Measurements from ENCODE around the gene EML4.
A peak's percentile ranks its signal among the peaks of the same experiment; 100 is the strongest.

The EML4 gene

DNA sequence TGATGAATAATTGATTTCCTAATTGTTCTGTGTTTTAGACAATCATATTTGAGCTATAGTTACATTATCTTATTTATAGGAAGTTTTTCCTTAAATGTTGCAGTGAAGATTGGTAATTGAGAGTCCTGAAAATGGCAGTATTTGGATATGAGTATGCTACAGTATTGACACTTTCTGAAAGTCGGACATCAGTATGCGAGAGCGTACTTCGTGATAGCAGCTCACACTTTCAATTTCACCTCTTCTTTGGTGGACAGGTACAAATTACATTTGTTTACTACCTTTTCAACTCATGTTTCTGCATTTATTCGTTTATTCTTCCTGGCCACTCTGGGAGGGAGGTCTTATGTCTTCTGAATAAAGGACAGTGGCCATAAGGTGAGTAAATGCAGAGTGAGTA is 38.7 kb downstream of the EML4 start:
- no peak overlapping the region for H3K4me3 ChIP-seq (ENCODE audit: control insufficient read depth, low read depth, low read length)
- TF ChIP-seq, protein P1, sequence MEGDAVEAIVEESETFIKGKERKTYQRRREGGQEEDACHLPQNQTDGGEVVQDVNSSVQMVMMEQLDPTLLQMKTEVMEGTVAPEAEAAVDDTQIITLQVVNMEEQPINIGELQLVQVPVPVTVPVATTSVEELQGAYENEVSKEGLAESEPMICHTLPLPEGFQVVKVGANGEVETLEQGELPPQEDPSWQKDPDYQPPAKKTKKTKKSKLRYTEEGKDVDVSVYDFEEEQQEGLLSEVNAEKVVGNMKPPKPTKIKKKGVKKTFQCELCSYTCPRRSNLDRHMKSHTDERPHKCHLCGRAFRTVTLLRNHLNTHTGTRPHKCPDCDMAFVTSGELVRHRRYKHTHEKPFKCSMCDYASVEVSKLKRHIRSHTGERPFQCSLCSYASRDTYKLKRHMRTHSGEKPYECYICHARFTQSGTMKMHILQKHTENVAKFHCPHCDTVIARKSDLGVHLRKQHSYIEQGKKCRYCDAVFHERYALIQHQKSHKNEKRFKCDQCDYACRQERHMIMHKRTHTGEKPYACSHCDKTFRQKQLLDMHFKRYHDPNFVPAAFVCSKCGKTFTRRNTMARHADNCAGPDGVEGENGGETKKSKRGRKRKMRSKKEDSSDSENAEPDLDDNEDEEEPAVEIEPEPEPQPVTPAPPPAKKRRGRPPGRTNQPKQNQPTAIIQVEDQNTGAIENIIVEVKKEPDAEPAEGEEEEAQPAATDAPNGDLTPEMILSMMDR (conservative IDR thresholded peaks at IDR 0.05; ENCODE audit: control insufficient read depth, insufficient read depth, low read depth, low read length), result no peak
- DNase-seq (ENCODE audit: low read depth), result no peak

DNA sequence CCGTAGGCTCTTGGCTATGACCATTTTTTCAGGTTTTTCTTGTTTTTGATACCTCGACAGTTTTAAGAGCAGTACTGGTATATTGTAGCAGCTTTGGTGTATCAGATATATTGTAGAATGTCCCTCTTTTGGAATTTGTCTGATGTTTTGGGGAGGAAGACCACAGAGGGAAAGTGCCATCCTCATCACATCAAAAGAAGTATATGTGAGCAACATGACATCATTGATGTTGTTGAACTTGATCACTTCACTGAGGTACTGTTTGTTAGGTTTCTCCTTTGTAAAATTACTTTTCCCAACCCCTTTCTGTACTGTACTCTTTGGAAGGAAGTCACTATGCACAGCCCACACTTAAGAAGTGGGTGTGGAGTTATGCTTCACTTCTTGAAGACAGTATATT is 41.0 kb downstream of the EML4 start:
- no peak for DNase-seq (ENCODE audit: low read depth)
- TF ChIP-seq, protein P1 (conservative IDR thresholded peaks at IDR 0.05; ENCODE audit: control insufficient read depth, insufficient read depth, low read depth, low read length), result no peak
- H3K4me3 ChIP-seq (ENCODE audit: control insufficient read depth, low read depth, low read length), result no peak overlapping the region

DNA sequence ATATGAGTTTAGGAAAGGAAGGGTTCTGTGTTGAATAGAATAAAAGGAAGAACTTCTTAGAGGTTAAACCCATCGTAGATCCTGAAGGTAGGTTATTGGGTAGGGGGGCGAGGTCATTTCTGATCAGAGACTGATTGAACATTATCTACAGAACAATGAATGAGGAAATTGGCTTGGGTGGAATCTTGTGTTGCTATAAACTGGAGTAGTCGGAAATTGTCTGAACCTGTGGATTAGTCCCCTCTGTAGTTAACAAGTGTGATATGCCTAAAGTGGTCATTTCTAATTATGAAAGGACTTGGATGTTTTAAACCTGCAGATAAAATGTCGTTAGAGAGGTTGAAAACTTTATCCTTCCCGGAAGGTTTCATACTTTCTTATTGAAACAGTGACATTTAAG is 42.1 kb downstream of the EML4 start:
- TF ChIP-seq, protein P1 (conservative IDR thresholded peaks at IDR 0.05; ENCODE audit: control insufficient read depth, insufficient read depth, low read depth, low read length), result no peak
- DNase-seq (ENCODE audit: low read depth), result no peak
- H3K4me3 ChIP-seq (ENCODE audit: control insufficient read depth, low read depth, low read length), result no peak overlapping the region

DNA sequence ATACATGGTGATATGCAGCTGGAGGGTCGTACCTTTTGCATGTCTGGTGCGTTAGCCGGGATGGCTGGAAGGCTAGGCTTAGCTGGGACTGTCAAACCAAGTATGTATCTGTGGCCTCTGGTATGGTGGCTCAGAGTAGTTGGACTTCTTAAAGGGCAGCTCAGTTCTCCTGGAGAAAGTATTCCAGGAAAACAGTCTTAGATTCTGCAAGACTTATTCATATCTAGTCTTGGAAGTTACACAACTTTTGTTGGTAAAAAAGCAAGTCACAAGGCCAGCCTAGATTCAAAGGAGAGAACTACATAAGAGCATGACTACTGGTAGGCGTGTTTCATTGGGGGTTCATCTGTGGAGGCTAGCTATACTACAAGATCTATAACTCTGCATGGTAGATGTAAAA is 45.5 kb downstream of the EML4 start:
- peak; percentile 51 for DNase-seq (ENCODE audit: low read depth)
- no peak overlapping the region for H3K4me3 ChIP-seq (ENCODE audit: control insufficient read depth, low read depth, low read length)
- TF ChIP-seq, protein P1 (conservative IDR thresholded peaks at IDR 0.05; ENCODE audit: control insufficient read depth, insufficient read depth, low read depth, low read length), result no peak

DNA sequence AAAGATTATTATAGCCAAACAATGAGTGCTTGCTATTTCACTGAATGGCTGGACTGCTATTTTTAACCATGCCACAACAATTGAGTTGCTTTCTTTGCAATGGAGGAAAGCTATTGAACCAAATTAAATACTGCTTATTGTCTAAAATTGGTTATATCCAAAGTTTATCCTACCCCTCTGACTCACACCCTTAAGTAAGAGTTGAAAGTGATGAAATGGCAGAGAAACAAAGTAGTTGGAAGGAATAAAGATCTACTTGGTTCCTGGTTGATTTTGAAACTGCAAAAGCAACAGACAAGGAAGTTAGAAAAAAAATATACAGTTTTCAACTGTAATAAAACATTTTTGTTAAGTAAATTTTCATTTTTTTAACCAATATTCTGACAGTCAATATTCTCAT is 47.5 kb downstream of the EML4 start:
- peak; percentile 72 for DNase-seq (ENCODE audit: low read depth)
- TF ChIP-seq, protein P1 (conservative IDR thresholded peaks at IDR 0.05; ENCODE audit: control insufficient read depth, insufficient read depth, low read depth, low read length), result no peak
- H3K4me3 ChIP-seq (ENCODE audit: control insufficient read depth, low read depth, low read length), result no peak overlapping the region

DNA sequence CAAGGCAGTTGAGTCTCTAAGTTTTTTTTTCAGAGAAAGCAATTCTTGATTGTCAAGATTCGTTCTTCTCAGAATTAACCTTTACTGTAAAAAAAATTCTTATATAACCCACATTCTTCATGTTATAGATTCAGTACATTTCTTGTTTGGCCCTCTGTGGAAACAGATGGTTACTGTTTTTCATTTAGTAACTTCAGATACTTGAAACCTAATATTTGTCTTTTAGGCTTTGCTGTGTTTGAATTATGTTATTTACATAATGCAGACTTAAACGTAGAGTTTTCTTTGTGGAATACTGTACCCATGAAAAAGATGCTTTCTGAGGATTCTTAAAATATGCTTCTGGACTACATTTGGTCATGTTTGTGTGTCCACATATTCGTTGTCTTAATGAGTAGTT is 48.2 kb downstream of the EML4 start:
- H3K4me3 ChIP-seq (ENCODE audit: control insufficient read depth, low read depth, low read length), result no peak overlapping the region
- no peak for DNase-seq (ENCODE audit: low read depth)
- TF ChIP-seq, protein P1 (conservative IDR thresholded peaks at IDR 0.05; ENCODE audit: control insufficient read depth, insufficient read depth, low read depth, low read length), result no peak

DNA sequence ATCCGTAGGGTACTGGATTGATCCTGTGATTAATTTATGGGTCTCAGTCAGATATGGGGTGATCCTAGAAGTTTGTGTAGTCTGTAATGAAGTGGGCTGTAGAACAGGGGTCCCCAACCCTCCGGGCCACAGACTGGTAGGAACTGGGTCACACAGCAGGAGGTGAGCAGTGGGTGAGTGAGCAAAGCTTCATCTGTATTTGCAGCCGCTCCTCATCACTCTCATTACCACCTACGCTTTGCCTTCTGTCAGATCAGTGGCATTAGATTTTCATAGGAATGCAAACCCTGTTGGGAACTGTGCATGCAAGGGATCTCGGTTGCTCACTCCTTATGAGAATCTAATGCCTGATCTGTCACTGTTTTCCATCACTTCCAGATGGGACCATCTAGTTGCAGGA is 48.8 kb downstream of the EML4 start:
- no peak overlapping the region for H3K4me3 ChIP-seq (ENCODE audit: control insufficient read depth, low read depth, low read length)
- TF ChIP-seq, protein P1 (conservative IDR thresholded peaks at IDR 0.05; ENCODE audit: control insufficient read depth, insufficient read depth, low read depth, low read length), result no peak
- no peak for DNase-seq (ENCODE audit: low read depth)

Data from fibroblast of mammary gland (primary cell).